HG03135 (cell line): Measurements from ENCODE around the gene HDGFL3.
A peak's percentile ranks its signal among the peaks of the same experiment; 100 is the strongest.
"Not testable (repeated sequence)": the region's sequence is repeated elsewhere in the genome, so short reads cannot be mapped to it uniquely, and the experiment has no call there.

Experiments used
- ATAC-seq: cut with Tn5 transposase; IDR thresholded peaks from one replicate; pipeline ENCODE4 v1.9.1; 2021; ENCODE audit warnings: mild to moderate bottlenecking, moderate library complexity; ENCODE audit not compliant: unreplicated experiment

The HDGFL3 gene

GRCh38 chr15:83207660-83208366 lies at the start of gene HDGFL3:
TSS of gene HDGFL3 (minus strand) at chr15:83207823. CDS start at chr15:83207414, 409 bp downstream.
- peak; percentile 35 for ATAC-seq

- no peak for ATAC-seq
These were observed 43.2 kb upstream of the HDGFL3 start for GRCh38 chr15:83250781-83251180.

- ATAC-seq = no peak
These were observed 41.4 kb upstream of the HDGFL3 start for GRCh38 chr15:83249030-83249343.

- no peak for ATAC-seq
These were observed 40.8 kb upstream of the HDGFL3 start for GRCh38 chr15:83248151-83249029.

- ATAC-seq = no peak
These were observed 36.0 kb upstream of the HDGFL3 start for GRCh38 chr15:83243634-83244033.

GRCh38 chr15:83230242-83230641 lies 22.6 kb upstream of the HDGFL3 start:
- ATAC-seq = no peak

GRCh38 chr15:83225449-83225848 lies 17.8 kb upstream of the HDGFL3 start:
- ATAC-seq = no peak

GRCh38 chr15:83221781-83222180 lies 14.2 kb upstream of the HDGFL3 start:
- ATAC-seq = not testable (repeated sequence)

GRCh38 chr15:83219026-83219425 lies 11.4 kb upstream of the HDGFL3 start:
- no peak for ATAC-seq

- ATAC-seq = no peak
These were observed 7.7 kb upstream of the HDGFL3 start for GRCh38 chr15:83215306-83215705.

GRCh38 chr15:83210619-83211018 lies 3.0 kb upstream of the HDGFL3 start:
- no peak for ATAC-seq

- no peak for ATAC-seq
These were observed 1.7 kb upstream of the HDGFL3 start for GRCh38 chr15:83209333-83209732.

GRCh38 chr15:83208367-83208661 lies 691 bp upstream of the HDGFL3 start:
- no peak for ATAC-seq

GRCh38 chr15:83207009-83207659 lies 489 bp downstream of the HDGFL3 start:
- peak; percentile 40 for ATAC-seq

- no peak for ATAC-seq
These were observed 1.1 kb downstream of the HDGFL3 start for GRCh38 chr15:83206526-83207008.

- ATAC-seq = no peak
These were observed 1.8 kb downstream of the HDGFL3 start for GRCh38 chr15:83205725-83206324.

- ATAC-seq = no peak
These were observed 2.9 kb downstream of the HDGFL3 start for GRCh38 chr15:83204697-83205096.

- ATAC-seq = no peak
These were observed 4.1 kb downstream of the HDGFL3 start for GRCh38 chr15:83203543-83203942.

GRCh38 chr15:83200589-83200988 lies 7.0 kb downstream of the HDGFL3 start:
- ATAC-seq = no peak

- ATAC-seq = no peak
These were observed 7.5 kb downstream of the HDGFL3 start for GRCh38 chr15:83200162-83200561.

GRCh38 chr15:83199288-83199687 lies 8.3 kb downstream of the HDGFL3 start:
- peak; percentile 88 for ATAC-seq
